DMS53 treated with DMSO at 0.1 percent for 48 hours (cell line): ENCODE results near the gene RPH3AL.
A peak's percentile ranks its signal among the peaks of the same experiment; 100 is the strongest.
"Not testable (repeated sequence)": the region's sequence is repeated elsewhere in the genome, so short reads cannot be mapped to it uniquely, and the experiment has no call there.

Experiments
- DNase-seq: peaks from one replicate; lab custom pipeline; 2025; ENCODE audit not compliant: unreplicated experiment; lab: John Stamatoyannopoulos, UW

RPH3AL gene

DNA sequence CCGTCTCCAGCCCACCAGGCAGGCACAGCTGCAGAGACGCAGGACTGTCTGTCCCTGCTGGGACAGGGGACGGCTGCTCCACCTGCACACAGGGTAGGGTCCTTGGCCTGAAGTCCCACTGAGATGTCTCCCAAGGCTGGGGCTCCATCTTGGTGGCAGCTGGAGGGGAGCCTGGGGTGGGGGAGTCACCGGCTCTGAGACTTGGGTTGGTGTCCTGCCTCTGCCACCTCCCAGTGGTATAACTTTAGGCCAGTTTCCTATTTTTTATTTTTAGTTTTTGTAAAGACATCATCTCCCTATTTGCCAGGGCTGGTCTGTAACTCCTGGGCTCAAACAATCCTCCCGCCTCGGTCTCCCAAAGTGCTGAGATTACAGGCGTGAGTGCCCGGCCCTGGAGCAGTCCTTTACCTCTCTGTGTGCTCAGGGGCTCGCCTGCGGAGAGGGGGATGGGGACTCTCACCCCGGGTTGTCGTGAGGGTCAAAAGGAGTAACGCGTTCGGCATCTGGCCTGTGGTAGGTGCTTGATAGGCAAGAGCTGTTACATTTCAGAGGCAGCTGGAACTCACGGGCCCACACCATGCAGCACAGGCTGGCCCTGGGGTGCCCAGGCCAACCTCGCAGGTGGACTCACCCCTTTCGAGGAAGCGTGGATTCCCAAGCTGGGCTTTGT, 124.5 kb downstream of the RPH3AL start:
- DNase-seq: no peak

DNA sequence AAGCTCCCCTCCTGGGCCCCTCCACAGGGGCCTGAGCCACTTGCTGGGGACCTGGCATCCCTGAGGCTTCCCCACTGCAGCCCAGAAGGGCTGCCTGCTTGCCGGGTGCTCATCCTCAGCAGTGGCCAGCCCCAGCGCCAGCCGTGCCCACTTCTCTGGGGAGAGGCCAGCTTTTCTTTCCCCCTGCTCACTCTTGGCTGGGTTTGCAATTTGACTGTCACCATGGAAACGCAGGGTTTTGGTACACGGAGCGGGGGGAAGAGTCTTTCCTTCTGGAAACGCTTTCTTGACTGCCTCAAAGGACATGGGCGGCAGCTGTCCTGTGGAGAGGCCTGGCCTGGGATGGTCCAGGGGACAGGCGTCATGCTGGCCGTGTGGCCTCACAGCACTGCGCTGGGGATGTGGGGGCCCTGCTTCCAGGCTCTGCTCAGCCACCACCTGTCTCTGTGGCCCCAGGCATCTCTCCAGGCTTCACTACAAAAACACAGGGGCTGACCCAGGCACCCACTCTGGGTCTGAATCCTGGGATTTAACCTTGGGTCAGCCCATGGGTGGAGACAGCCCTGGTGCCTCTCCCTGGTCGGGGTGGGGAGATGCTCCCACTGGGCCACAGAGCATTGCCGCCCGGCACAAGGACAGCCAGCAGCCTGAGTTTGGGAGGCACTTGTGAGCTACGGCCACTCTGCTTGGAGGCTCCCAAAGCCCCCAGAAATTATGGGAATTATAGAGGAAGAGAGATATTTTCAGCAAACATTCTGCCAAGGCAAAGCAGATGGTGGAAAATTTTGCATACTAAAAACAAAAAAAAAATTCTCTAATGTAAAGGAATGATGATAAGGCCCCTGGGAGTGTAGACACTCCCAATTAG, 125.3 kb downstream of the RPH3AL start:
- no peak for DNase-seq

GRCh38 chr17:226108-227077, 126.2 kb downstream of the RPH3AL start:
- no peak for DNase-seq

- no peak for DNase-seq
Measured at GRCh38 chr17:225551-225950, 127.1 kb downstream of the RPH3AL start.

DNA sequence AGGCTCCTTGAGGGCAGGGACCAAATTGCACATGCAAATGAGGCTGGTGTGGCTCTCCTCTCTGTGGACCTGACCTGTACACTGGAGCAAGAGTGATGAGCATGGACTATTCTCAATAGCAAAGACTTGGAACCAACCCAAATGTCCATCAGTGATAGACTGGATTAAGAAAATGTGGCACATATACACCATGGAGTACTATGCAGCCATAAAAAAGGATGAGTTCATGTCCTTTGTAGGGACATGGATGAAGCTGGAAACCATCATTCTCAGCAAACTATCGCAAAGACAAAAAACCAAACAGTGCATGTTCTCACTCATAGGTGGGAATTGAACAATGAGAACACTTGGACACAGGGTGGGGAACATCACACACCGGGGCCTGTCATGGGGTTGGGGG, 128.0 kb downstream of the RPH3AL start:
- DNase-seq: not testable (repeated sequence)

DNA sequence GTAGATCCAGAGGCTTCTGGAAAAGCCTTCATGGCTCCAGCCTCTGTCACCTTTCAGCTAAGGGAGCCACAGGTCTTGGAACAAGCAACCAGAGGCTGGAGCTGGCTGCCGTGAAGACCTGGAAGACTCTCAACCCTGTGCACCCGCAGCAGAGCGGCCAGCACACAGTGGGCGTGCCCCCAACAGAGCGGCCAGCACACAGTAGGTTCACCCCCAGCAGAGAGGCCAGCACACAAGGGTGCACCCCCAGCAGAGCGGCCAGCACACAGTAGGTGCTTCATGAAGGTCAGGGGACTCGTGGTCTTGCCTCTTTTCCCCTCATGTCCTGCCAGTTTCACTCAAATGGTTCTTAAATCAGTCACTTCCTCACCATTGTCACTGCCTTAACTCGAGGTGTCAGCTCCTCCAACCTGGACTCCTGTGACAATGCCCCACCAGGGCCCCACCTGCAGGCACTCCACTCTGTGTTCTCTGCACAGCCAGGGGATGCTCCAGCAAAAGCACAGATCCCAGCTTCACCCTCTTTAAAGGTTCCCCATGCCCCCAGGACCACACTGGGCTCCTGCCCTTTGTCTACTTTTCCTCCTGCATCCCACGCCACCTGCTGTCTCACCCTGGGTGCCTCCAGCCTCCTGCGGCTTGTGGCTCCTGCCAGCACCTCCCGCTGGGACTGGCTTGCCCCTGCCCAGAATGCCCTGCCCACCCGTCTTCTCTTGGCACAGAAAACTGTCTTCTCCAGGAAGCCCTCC, 128.7 kb downstream of the RPH3AL start:
- no peak for DNase-seq

DNA sequence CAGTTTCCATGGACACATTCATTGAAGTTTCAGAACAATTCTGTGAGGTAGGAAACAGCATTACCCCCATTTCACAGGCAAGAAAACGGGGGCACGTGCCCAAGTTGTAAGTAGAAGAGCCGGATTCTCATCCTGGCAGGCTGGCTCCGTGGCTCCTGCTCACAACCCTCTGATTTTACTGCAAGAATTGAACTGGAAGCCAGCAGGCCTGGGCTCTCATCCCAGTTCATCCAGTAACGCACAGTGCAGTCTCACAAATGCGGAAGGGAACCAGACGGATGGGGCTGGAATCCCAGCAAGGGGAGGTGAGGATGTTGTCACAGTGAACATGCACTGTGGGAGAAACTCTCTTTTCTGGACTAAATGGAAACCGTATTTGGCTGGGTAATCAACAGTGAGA, 130.4 kb downstream of the RPH3AL start:
- no peak for DNase-seq

GRCh38 chr17:219696-220095, 132.9 kb downstream of the RPH3AL start:
- DNase-seq: no peak

DNA sequence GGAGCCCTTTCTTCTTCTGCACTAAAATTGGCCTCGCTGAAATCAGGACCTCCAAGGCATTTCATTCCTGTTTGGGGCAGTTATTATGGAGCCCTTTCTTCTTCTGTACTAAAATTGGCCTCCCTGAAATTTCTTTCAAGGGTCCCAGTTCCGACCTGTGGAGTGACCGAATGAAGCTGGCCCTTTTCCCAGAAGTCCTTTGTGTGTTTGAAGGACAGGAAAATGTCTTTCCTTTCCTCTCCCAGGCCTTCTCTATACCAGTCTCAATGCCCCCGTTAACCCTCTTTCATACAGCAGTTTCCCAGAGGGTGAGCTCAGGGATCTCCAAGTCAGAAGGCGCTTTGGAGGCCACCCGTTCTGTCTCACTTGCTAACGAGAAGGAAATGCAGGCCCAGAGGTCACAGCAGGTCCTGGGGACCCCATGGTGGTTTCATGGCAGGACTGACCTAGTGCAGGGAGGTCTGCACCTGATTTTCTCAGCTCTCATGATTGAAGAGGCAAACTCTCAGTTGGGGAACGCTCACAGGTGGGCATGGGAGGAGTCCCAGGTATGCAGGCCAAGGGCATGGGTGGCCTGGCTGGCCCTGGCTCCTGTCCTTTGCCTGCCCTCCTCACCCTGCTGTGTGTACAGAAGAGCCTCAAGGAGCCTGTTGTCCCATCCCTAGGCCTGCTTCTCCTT, 134.0 kb downstream of the RPH3AL start:
- no peak for DNase-seq

GRCh38 chr17:216625-217024, 136.0 kb downstream of the RPH3AL start:
- no peak for DNase-seq

- not testable (repeated sequence) for DNase-seq
Measured at GRCh38 chr17:215563-216478, 136.8 kb downstream of the RPH3AL start.

- DNase-seq: no peak
Measured at GRCh38 chr17:214881-215331, 137.7 kb downstream of the RPH3AL start.

DNA sequence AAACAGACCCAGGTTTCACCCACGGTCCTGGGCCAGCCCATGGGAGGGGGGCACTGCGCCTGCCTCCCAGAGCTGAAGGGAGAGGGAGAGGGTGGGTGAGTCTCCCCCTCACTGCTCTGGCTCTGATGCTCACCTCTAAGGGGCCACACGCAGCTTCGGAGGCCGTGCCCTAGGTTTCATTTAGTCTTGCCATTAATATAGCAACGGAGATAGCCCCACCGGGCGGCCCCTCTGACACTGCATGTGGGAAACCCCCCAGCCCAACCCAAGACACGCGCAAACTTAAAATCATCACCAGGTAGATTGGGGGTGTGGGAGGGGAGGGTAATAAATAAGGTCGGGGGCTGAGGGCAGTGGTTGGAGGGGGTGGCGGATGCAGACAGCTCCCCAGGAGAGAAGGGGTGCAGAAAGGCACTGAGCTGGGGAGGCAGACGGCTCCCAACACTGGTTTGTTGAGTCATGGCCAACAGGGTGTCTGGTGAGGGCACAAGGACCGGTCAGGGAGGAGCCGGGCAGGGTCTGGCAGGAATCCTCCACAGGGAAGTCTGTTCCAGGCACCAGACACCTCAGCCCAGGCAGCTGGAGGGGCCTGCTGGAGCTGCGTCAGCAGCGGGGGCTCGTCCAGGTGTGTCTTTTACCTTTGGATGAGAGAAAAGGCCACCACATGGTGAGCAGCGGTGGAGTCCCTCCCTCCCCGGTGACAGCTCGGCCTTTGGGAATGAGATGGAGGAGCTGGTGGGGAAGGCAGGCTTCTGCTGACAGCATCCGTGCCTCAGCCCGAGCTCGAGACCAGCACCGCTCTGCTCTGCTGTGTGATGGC, 139.1 kb downstream of the RPH3AL start:
- DNase-seq: no peak

DNA sequence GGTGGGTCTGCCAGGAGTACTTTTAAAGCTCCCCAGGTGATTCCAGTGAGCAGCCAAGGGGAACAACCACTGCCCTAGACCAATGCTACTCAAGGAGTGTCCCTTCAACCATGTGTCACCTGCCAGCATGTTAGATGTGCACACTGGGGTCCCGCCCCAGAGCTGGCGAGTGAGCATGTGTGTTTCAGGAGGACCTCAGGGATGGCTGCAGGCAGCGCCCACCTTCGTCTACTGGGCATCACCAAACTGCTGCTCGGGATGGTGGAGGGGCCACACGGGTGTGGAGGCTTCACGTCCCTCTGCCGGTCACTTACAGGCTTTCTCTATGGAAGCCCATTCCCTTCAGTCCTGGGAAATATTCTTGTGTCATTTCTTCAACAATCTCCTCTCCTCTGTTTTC, 142.2 kb downstream of the RPH3AL start:
- DNase-seq: no peak

DNA sequence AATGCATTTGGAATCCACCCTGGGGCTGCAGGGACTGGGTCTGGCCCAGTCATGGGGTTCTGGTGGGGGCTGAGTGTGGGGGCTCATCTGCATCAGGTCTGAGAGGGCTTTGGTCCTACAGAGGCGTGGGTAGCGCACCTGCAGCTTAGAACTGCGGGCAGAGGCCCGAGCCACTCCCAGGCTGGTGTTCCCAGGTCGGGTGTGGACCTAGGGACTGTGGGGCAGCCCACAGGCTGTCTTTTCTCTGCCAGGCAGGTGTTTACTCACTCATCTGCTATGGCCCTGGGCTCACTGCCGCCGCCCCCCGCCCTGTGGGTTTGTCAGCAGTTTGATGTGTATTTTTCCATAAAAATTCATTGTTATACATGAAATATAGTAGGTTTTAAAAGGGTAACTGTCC, 144.2 kb downstream of the RPH3AL start:
- DNase-seq: no peak

DNA sequence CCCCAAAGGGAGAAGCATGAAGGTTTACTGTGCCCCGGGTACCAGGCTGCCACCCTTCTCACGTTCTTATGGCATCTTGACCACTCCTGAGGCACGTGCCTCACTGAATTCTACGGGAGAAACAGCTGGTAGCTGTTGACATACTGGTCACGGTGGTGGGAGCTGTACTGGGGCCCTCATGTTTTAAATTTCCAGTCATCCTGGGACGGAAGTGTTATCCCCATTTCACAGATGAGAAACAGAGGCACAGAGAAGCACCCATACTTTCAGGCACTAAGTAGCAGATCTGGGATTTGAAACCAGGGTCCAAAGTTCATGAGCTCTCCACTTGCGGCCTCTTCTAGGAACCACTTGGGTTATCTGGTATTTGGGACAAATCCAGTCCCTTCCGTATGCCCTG, 144.8 kb downstream of the RPH3AL start:
- DNase-seq: no peak

DNA sequence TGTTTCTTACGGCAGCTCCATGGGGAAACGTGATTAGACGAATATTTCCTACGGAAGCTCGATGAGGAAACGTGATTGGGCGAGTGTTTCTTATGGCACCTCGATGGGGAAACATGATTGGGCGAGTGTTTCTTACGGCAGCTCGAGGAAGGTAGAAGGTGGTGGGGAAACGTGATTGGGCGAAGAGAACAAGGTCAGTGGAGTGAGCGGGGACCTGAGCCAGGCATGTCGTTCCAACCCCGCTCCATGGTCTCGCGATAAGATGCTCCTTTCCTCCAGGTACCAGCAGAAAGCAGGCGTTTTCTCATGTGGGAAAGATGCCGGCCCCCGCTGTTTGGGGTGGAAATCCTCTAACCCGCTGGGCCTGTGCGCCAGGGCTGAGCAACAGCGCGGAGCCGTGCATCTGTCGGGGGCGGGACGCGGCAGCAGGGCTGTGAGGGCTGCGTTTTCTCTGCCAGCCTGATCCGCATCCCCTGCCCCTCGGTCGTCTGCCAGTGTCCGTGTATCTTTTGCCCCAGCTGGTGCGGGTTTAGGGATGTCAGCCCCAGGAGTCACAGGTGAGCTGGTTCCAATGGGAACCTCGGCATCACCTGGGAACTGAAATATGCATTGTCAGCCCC, 145.6 kb downstream of the RPH3AL start:
- no peak for DNase-seq

DNA sequence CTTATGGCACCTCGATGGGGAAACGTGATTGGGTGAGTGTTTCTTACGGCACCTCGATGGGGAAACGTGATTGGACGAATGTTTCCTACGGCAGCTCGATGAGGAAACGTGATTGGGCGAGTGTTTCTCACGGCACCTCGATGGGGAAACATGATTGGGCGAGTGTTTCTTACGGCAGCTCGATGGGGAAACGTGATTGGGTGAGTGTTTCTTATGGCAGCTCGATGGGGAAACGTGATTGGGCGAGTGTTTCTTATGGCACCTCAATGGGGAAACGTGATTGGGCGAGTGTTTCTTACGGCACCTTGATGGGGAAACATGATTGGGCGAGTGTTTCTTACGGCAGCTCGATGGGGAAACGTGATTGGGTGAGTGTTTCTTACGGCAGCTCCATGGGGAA, 146.1 kb downstream of the RPH3AL start:
- DNase-seq: peak; percentile 66
